Stimulated activated CD8-positive, alpha-beta memory T cell treated with anti-CD3 and anti-CD28 coated beads, Interleukin-7, amount 100 ng/mL, for 48 hours (primary cell): Measurements from ENCODE around the gene DNAAF9.

Experiments
- DNase-seq, 2 donors: peaks; one replicate each; pipeline ENCODE4 v3.0.0-alpha.2; 2020; ENCODE audit warnings: low read depth in 1 of 2; ENCODE audit errors: extremely low read depth in 1 of 2

DNAAF9 gene

DNA sequence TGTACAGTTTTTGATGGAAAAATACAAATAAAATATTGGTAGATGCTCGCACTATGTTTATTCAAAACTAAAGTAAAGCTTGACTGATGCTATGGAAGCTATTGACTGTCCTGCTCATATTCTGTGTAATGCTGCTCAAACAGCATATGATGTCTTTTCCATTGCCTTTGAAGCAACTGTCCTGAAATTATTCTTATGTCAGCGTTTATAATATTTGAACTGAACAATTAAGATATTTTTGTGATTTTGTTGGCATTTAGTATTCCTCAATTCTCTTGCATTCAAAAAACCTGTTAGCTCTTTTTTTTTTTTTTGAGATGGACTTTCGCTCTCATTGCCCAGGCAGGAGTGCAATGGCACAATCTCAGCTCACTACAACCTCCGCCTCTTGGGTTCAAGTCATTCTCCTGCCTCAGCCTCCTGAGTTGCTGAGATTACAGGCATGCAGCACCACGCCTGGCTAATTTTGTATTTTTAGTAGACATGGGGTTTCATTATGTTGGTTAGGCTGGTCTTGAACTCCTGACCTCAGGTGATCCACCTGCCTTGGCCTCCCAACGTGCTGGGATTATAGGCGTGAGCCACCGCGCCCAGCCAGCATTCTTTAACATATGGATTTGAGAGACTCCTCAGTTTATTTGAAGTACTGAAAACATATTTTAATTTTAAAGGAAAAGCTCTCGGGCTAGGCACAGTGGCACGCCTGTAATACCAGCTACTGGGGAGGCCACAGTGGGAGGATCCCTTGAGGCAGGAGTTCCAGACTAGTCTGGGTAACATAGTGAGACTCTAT, 5.3 kb upstream of the DNAAF9 start:
- DNase-seq: no peak

DNA sequence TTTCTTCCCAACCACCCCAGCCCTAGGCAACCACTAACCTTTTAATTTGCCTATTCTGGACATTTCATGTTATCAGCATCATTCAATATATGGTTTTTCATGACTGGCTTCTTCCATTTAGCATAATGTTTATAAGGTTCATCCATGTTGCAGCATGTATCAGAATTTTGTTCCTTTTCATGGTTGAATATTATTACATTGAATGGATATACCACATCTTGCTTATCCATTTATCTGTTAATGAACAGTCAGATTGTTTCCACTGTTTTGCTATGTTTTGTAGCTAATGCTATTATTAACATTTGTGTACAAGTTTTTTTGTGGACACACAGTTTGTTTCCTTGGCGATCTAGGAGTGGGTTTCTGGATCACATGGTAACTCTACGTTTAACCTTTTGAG, 3.0 kb upstream of the DNAAF9 start:
- no peak for DNase-seq

- no peak for DNase-seq
Measured at GRCh38 chr20:3409417-3409816, 1.9 kb upstream of the DNAAF9 start.

DNA sequence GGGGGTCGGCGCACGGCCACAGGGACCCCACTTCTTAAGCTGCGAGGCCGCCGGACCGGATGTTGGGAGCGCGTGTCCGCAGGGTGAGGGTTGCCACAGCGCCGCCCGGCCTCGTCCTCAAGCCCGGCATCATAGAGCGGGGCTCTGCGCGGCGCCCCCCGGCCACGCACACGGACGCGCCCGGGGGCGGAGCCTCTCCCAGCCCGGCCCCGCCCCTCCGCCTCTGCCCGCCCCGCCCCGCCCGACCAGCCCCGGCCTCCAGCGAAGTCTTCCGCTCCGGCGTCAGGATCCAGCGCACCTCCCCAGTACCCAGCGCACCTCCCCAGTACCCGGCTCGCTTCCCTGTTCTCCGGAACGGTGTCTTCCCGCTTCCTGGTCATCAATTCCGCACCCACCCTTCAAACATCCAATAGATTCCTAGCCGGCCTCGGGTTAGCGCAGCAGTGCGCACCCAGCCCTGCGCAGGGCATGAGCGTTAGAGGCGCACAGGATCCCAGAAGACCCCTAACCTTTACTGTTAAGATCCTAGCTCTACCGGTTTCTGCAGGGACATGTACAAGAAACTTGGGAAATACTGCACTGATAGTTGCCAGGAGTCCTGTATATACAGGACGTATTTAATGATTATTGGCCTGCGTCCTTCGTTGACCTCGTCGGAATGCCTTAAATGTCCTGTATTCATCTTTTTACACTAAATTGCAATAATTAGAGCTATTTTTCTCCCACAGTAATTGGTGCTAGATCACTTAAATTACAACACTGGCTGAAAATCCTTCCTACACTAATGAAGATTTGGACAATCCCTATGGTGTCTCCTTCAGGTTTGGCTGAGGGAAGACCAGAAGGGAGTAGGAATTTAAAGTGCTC, 535 bp upstream of the DNAAF9 start:
- DNase-seq: peak; percentile 34 to 43

DNA sequence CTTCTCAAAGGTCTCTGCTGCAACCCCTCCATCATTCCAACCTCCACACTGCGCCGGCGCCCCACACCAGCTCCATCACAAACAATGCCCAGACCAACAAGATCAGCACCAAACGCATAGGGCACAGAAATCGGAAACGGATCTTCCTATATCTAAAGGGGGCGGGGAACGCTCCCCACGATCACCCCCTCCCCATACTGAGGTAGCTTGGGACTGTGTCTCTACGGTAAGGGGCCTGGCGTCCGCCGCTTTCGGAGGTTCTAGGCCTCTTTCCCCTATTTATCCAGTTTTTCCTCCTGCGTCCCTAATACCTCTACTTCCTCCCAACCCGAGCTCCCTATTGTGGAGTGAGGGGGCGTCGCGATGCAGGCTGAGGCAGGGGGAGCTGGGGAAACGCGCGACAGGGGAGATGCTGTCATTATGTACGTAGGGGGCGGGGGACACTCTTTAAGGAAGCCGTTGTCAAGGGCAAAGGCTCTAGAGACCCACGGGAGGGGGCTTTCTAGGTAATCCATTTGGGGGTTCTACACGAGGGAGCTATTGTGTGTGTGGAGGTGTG, 909 bp downstream of the DNAAF9 start:
- DNase-seq: no peak

GRCh38 chr20:3405696-3406358, 1.6 kb downstream of the DNAAF9 start:
- DNase-seq: no peak

- DNase-seq: no peak
Measured at GRCh38 chr20:3405139-3405538, 2.3 kb downstream of the DNAAF9 start.

DNA sequence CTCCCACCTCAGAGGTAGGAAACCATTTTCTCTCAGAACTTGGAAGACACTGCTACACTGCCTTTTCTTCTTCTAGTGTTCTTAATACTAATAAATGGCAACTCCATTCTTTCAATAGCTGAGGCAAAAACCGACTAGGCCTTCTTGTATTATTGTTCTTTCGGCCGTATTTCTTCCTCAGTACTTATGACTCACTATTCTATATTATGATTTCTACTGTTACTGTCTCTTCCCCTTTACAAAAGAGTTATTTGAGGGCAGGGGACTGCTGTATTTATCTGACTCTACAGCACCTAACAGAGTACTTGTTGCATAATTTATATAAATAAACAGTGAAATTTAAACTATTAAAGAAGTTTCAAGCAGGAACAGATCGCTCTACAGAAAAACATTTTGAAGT, 3.1 kb downstream of the DNAAF9 start:
- no peak for DNase-seq

DNA sequence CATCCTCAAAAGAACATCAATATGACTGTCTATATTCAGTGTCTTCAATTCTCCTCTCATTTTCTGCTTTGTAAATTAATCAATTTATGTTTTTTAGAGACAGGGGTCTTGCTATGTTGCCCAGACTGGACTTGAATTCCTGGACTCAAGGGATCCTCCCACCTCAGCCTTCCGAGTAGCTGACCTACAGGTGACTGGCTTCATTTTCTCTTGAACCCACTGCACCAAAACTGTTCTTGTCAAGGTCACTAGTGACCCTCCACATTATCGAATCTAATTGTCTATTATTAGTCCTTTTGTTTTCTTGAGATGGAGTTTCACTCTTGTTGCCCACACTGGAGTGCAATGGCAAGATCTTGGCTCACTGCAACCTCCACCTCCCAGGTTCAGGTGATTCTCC, 3.7 kb downstream of the DNAAF9 start:
- no peak for DNase-seq

DNA sequence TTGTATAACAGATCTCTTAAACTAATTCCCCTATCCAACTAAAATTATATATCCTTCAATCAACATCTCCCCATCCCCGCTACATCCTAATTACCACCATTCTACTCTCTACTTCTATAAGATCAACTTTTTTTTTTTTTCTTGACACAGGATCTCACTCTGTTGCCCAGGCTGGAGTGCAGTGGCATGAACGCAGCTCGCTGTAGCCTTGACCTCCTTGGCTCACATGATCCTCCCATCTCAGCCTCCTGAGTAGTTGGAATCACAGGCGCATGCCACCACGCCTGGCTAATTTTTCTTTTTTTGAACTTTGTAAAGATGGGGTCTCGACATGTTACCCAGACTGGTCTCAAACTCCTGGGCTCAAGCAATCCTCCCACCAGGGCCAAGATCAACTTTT, 5.0 kb downstream of the DNAAF9 start:
- no peak for DNase-seq

DNA sequence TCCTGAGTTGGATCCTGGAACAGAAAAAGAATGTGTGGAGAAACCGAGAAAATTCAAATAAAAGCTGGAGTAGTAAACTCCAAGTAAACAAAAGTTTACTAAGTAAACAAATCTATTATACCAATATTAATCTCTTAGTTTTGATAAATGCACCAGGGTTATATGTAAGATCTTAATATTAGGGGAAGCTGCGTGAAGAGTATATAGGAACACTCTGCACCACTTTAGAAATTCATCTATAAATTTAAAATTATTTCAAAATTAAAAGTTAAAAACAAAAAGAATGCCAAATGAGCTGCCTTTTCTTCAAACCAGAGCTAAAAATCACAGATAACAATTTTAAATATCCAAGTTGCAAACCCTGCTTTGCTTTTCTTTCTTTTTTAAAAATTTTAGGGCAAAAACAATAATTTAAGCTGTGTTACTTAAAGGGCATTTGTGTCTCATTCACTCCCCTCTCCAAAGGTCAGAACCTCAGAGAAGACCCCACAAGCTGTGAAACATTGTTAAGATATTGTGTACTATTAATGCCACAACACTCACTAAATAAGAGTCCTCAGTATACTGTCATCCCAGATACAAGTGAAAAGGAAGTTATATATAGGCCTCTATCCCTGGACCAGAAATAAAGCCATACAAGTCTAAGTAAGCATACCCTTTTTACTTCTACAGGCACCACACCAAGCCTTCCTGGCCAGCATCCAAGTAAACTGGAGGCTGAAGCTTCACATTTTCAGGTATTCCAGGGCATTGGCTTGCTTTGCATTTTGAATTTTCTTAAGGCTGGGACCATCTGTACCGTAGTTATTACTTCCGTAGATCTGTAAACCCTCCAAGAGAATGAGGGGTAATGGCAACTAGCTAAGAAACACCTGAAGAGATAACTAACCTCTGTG, 7.0 kb downstream of the DNAAF9 start:
- no peak for DNase-seq

- DNase-seq: no peak
Measured at GRCh38 chr20:3398681-3399252, 8.7 kb downstream of the DNAAF9 start.

GRCh38 chr20:3396492-3396891, 11.0 kb downstream of the DNAAF9 start:
- no peak for DNase-seq

DNA sequence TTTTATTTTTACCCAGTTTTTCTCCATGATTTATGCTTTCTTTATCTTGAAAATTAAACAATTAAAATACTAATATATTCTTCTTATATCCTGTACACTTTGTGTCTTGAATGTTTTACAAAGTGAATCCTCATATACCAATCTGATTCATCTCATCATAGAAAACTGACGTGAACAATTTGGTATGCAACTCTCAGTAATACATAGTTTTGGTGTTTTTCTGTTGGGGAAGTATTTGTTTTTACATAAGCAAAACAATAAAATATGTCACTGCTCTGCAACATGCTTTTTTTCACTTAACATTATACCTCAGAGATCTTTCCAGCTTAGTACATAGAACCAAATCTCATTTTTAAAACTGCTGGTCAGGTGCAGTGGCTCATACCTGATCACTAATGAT, 14.7 kb downstream of the DNAAF9 start:
- no peak for DNase-seq

- no peak for DNase-seq
Measured at GRCh38 chr20:3390759-3391425, 16.6 kb downstream of the DNAAF9 start.

GRCh38 chr20:3383878-3384495, 23.5 kb downstream of the DNAAF9 start:
- DNase-seq: peak in 1 of 2 donors; percentile 55

- no peak for DNase-seq
Measured at GRCh38 chr20:3382836-3383235, 24.6 kb downstream of the DNAAF9 start.

DNA sequence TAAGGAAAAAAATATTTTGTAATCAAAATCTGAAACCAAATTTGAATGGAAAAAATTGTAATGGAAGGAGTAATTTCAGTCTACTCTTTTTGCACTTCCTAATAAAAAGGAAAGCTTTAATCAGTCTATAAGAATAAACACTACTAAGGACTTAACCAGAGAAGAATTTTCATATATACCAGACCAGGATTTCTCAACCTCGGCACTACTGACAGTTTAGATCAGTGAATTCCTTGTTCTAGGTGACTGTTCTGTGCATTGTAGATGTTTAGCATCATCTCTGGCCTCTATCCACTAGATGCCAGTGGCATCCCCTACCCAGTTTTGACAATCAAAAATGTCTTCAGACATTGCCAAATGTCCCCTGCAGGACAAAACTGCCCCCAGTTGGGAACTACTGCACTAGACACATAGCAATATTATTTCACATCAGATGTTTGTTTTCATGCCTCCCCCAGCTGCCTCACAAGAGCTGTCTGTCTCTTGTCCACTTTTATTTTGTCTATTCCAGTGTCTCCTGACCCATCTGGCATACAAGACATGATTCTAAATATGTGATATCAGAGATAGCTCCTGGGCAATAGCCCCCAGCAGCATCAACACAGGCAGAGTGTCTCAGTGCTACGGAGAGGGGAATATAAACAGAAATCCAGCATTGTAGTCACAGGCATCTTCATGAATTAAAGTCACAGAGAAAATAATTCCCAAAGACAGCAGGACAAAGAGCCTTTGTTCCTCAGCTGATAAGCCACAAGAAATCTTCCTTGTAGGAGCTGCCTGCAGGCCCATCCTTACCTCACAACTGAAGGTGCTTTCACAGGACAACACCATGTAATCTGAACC, 27.0 kb downstream of the DNAAF9 start:
- no peak for DNase-seq
